NCI-H524 (cell line): ENCODE measurements around the gene COA3.
"Not testable (repeated sequence)": the region's sequence is repeated elsewhere in the genome, so short reads cannot be mapped to it uniquely, and the experiment has no call there.

Experiments
- DNase-seq, 2 experiments: peaks; one replicate each; lab custom pipeline; 2025; lab: John Stamatoyannopoulos, UW

COA3 gene

GRCh38 chr17:42781639-42782165 lies 16.8 kb downstream of the COA3 start:
- no peak for DNase-seq

GRCh38 chr17:42780851-42781638 lies 17.5 kb downstream of the COA3 start:
- no peak for DNase-seq

GRCh38 chr17:42779936-42780850 lies 18.3 kb downstream of the COA3 start, which contains the start of gene WNK4:
TSS of gene WNK4 (plus strand) at chr17:42780610. CDS start at chr17:42780699, 89 bp downstream.
- peak; percentile 39 to 41 for DNase-seq

GRCh38 chr17:42779304-42779935 lies 19.1 kb downstream of the COA3 start:
- peak in 1 of 2 experiments; percentile 69 for DNase-seq

- no peak for DNase-seq
Observed at GRCh38 chr17:42778570-42778969, 19.9 kb downstream of the COA3 start.

GRCh38 chr17:42775534-42776098 lies 22.9 kb downstream of the COA3 start:
- no peak for DNase-seq

- DNase-seq: no peak
Observed at GRCh38 chr17:42774066-42774745, 24.3 kb downstream of the COA3 start.

GRCh38 chr17:42773290-42774035 lies 25.0 kb downstream of the COA3 start, which contains the start of gene VPS25:
TSS of gene VPS25 (plus strand) at chr17:42773449. CDS start at chr17:42773476, 27 bp downstream.
- peak; percentile 73 to 86 for DNase-seq

GRCh38 chr17:42772945-42773289 lies 25.6 kb downstream of the COA3 start:
- DNase-seq: no peak

GRCh38 chr17:42769964-42770363 lies 28.5 kb downstream of the COA3 start:
- DNase-seq: not testable (repeated sequence)

GRCh38 chr17:42768006-42768405 lies 30.5 kb downstream of the COA3 start:
- DNase-seq: not testable (repeated sequence)

GRCh38 chr17:42767512-42767911 lies 31.0 kb downstream of the COA3 start:
- DNase-seq: no peak

- no peak for DNase-seq
Observed at GRCh38 chr17:42766124-42766523, 32.4 kb downstream of the COA3 start.

- no peak for DNase-seq
Observed at GRCh38 chr17:42761638-42762037, 36.9 kb downstream of the COA3 start.

- peak; percentile 22 to 47 for DNase-seq
Observed at GRCh38 chr17:42760652-42761581, 37.6 kb downstream of the COA3 start, which contains the start of gene RAMP2. TSS of gene RAMP2 (plus strand) at chr17:42761227. CDS start at chr17:42761262, 35 bp downstream.

GRCh38 chr17:42759982-42760651 lies 38.4 kb downstream of the COA3 start:
- DNase-seq: no peak

- no peak for DNase-seq
Observed at GRCh38 chr17:42754782-42755181, 43.7 kb downstream of the COA3 start.

GRCh38 chr17:42751628-42752027 lies 46.9 kb downstream of the COA3 start:
- no peak for DNase-seq
